ENCODE results near the gene SPRED2. TPM values are rescaled to one million over a fixed set of nuclear protein-coding genes. Genes with fewer than 3 reads are reported as not detected.

The SPRED2 gene
- polyA plus RNA-seq, 4 donors, result 35.8 to 57.5 (median 40.7) TPM

GRCh38 chr2:65370387-65371073 is 61.9 kb downstream of the SPRED2 start:
- no peak for DNase-seq (ENCODE audit: low read depth in 4 of 4, low spot score in 3 of 4)

GRCh38 chr2:65369980-65370379 is 62.4 kb downstream of the SPRED2 start:
- DNase-seq (ENCODE audit: low read depth in 4 of 4, low spot score in 3 of 4), result no peak

- no peak for DNase-seq (ENCODE audit: low read depth in 4 of 4, low spot score in 3 of 4)
Measured at GRCh38 chr2:65369574-65369973, 62.8 kb downstream of the SPRED2 start.

- DNase-seq (ENCODE audit: low read depth in 4 of 4, low spot score in 3 of 4), result no peak
Measured at GRCh38 chr2:65368468-65368867, 63.9 kb downstream of the SPRED2 start.

- no peak for DNase-seq (ENCODE audit: low read depth in 4 of 4, low spot score in 3 of 4)
Measured at GRCh38 chr2:65367524-65367923, 64.9 kb downstream of the SPRED2 start.

GRCh38 chr2:65366595-65367125 is 65.7 kb downstream of the SPRED2 start:
- no peak for DNase-seq (ENCODE audit: low read depth in 4 of 4, low spot score in 3 of 4)

- no peak for DNase-seq (ENCODE audit: low read depth in 4 of 4, low spot score in 3 of 4)
Measured at GRCh38 chr2:65364986-65365733, 67.2 kb downstream of the SPRED2 start.

- DNase-seq (ENCODE audit: low read depth in 4 of 4, low spot score in 3 of 4), result no peak
Measured at GRCh38 chr2:65363879-65364666, 68.3 kb downstream of the SPRED2 start.

GRCh38 chr2:65361623-65362022 is 70.8 kb downstream of the SPRED2 start:
- DNase-seq (ENCODE audit: low read depth in 4 of 4, low spot score in 3 of 4), result no peak

GRCh38 chr2:65360441-65360840 is 72.0 kb downstream of the SPRED2 start:
- DNase-seq (ENCODE audit: low read depth in 4 of 4, low spot score in 3 of 4), result no peak

- no peak for DNase-seq (ENCODE audit: low read depth in 4 of 4, low spot score in 3 of 4)
Measured at GRCh38 chr2:65358678-65359400, 73.6 kb downstream of the SPRED2 start.

- DNase-seq (ENCODE audit: low read depth in 4 of 4, low spot score in 3 of 4), result no peak
Measured at GRCh38 chr2:65357959-65358294, 74.5 kb downstream of the SPRED2 start.

- no peak for DNase-seq (ENCODE audit: low read depth in 4 of 4, low spot score in 3 of 4)
Measured at GRCh38 chr2:65357095-65357958, 75.1 kb downstream of the SPRED2 start.

GRCh38 chr2:65355186-65355831 is 77.1 kb downstream of the SPRED2 start:
- DNase-seq (ENCODE audit: low read depth in 4 of 4, low spot score in 3 of 4), result no peak

- DNase-seq (ENCODE audit: low read depth in 4 of 4, low spot score in 3 of 4), result no peak
Measured at GRCh38 chr2:65354773-65355172, 77.6 kb downstream of the SPRED2 start.

GRCh38 chr2:65353927-65354326 is 78.5 kb downstream of the SPRED2 start:
- DNase-seq (ENCODE audit: low read depth in 4 of 4, low spot score in 3 of 4), result no peak

GRCh38 chr2:65353046-65353445 is 79.4 kb downstream of the SPRED2 start:
- DNase-seq (ENCODE audit: low read depth in 4 of 4, low spot score in 3 of 4), result no peak

- no peak for DNase-seq (ENCODE audit: low read depth in 4 of 4, low spot score in 3 of 4)
Measured at GRCh38 chr2:65351948-65352595, 80.3 kb downstream of the SPRED2 start.
